Spleen (tissue), 11 donors: Measurements from ENCODE around the gene OR2T2. TPM values are rescaled to one million over a fixed set of nuclear protein-coding genes. Genes with fewer than 3 reads are reported as not detected.
"Not testable (repeated sequence)": the region's sequence is repeated elsewhere in the genome, so short reads cannot be mapped to it uniquely, and the experiment has no call there.

Experiments used
- DNase-seq: peaks from one replicate; pipeline ENCODE4 v3.0.0-alpha.2; 2020
- H3K27ac ChIP-seq, 8 donors: fragments of 200-600 bp; sonication (generic) in 7 of 8; 1 replicate in 4 of 8; 2 replicates in 4 of 8; pipeline versions ENCODE4 v1.5.0 to v1.8.0; 2016 to 2021; ENCODE audit warnings: inconsistent platforms in 4 of 8, mild to moderate bottlenecking in 4 of 8, moderate library complexity in 1 of 8
- H3K27me3 ChIP-seq, 7 donors: fragments of 200-600 bp; sonication (generic) in 6 of 7; replicated peaks in 1 of 7; 1 replicate in 4 of 7; 2 replicates in 3 of 7; pipeline versions ENCODE4 v1.5.0 to v1.8.0; 2016 to 2021; ENCODE audit warnings: inconsistent platforms in 3 of 7, mild to moderate bottlenecking in 1 of 7
- H3K36me3 ChIP-seq, 6 donors: fragments of 200-600 bp; sonication (generic) in 5 of 6; 1 replicate in 4 of 6; 2 replicates in 2 of 6; pipeline versions ENCODE4 v1.5.0 to v1.8.0; 2016 to 2021; ENCODE audit warnings: inconsistent platforms in 2 of 6
- H3K4me1 ChIP-seq, 6 donors: fragments of 200-600 bp; sonication (generic) in 5 of 6; 1 replicate in 3 of 6; 2 replicates in 3 of 6; pipeline versions ENCODE4 v1.5.0 to v1.8.0; 2016 to 2021; ENCODE audit warnings: inconsistent platforms in 3 of 6
- H3K4me3 ChIP-seq, 8 donors: fragments of 200-600 bp; sonication (generic) in 7 of 8; 1 replicate in 4 of 8; 2 replicates in 4 of 8; pipeline versions ENCODE4 v1.5.0 to v1.8.0; 2016 to 2021; ENCODE audit warnings: inconsistent platforms in 4 of 8, mild to moderate bottlenecking in 4 of 8, moderate library complexity in 2 of 8
- H3K9me3 ChIP-seq, 8 donors: fragments of 200-600 bp; sonication (generic) in 7 of 8; 1 replicate in 4 of 8; 2 replicates in 4 of 8; pipeline versions ENCODE4 v1.5.0 to v1.8.0; 2016 to 2021; ENCODE audit warnings: inconsistent platforms in 4 of 8
- WGBS, 5 donors: extraction: QIAGEN DNeasy Blood & Tissue Kit in 3 of 5; methylation state at CpG; one replicate each; pipeline versions ENCODE4 v1.1.5 to v1.1.7; 2013 to 2018; 5-methylcytosine and 5-hydroxymethylcytosine counted together
- intact Hi-C: fragments of 100-400 bp; cut with DNase I; formaldehyde crosslinking; loops from one replicate; pipeline ENCODE4 v1.15.0; 2023; ENCODE audit warnings: low total_unique reads
- polyA plus RNA-seq, 3 donors: library from polyadenylated mRNA; stranded (reverse); fragments of 200-250 nt; gene quantifications; one replicate each; pipeline ENCODE4 v1.2.1, GENCODE V29; 2013
- total RNA-seq, 7 donors: library from RNA; depleted of rRNA in 3 of 7; stranded (reverse); fragments of >200 nt in 3 of 7; fragmentation: NEBNext Ultra II Directional in 4 of 7; extraction: Animal tissue kit (Norgen Biotek cat#: 25700) in 4 of 7; gene quantifications; one replicate each; pipeline versions ENCODE4 v1.1.0 to v1.2.1, GENCODE V29; 2016 to 2021
- donor health status: healthy with polysubstance abuse.
- donor health status: DM: no; HTN: no; CAD: no; lungs with moderate emphysema.
- donor health status: DM: no; HTN: no; CAD: no.
- donor health status: Bipolar disorder and iron deficiency.
- donor health status: healthy.
- donor health status: DM: no; HTN: no; CAD: no.
- donor health status: DM: yes; HTN: yes; CAD: no.

Gene OR2T2
- total and polyA plus RNA-seq, 10 donors = 0.26 to 1.0 (median 0.51) TPM; not detected in 3

DNA sequence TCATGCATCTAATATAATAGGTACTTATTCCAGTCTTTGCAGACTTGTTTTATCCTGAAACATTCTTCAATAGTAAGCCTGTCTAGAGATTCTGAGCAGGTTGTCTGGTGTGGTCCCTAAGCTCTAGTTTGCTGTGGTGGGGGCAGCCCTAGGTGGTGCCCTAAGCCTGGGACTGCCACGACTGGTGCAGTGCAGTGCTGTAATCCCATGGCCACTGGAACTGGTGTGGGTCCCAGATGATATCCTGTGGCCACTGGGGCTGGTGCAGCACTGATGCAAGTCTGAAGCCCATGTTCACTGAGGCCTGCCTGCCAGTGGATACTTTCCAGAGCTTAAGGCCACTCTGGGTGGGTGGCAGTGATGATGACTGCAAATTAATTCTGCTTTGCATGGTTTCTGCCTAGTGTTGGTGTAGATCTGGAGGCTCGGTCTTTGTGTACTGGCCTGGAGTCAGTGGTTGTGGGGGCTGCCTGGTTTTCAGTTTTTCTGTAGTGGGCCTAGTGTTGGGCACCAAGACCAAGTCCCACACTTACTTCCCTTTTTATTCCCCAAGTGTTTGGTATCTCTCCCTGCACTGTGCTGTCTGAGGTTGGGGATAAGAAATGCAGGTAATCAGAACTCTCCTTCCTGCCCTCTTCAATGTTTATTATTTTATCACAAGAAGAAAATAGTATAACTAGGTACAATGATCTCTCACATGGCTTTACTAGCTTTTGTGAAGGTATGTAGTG lies 55.0 kb downstream of the OR2T2 start:
- intact Hi-C loops, H3K27ac ChIP-seq, H3K4me1 ChIP-seq, DNase-seq, H3K9me3 ChIP-seq, H3K36me3 ChIP-seq, H3K4me3 ChIP-seq, H3K27me3 ChIP-seq: not testable (repeated sequence)
- 77 to 100% (median 86%) methylated on average over 1 of the region's 2 CpGs for WGBS, 5 donors

Other genes with a start within 250 kb of the OR2T2 start
- gene OR2M3, start 248.4 kb upstream of the OR2T2 start, total RNA-seq = under 1 TPM in 2 of 7 donors, not detected in 5; 0.03 to 0.13 TPM
- not detected for gene OR2M3, start 248.4 kb upstream of the OR2T2 start, polyA plus RNA-seq
- not detected for gene OR2M4, start 214.2 kb upstream of the OR2T2 start, total RNA-seq
- gene OR2M4, start 214.2 kb upstream of the OR2T2 start, polyA plus RNA-seq = under 1 TPM in 1 of 3 donors, not detected in 2; 0.02 TPM
- not detected for gene OR2T33, start 167.7 kb upstream of the OR2T2 start, total RNA-seq
- not detected for gene OR2T33, start 167.7 kb upstream of the OR2T2 start, polyA plus RNA-seq
- not detected for gene OR2T12, start 142.2 kb upstream of the OR2T2 start, total RNA-seq
- not detected for gene OR2T12, start 142.2 kb upstream of the OR2T2 start, polyA plus RNA-seq
- gene OR2M7, start 121.1 kb upstream of the OR2T2 start, total RNA-seq = not detected
- not detected for gene OR2M7, start 121.1 kb upstream of the OR2T2 start, polyA plus RNA-seq
- gene OR14C36, start 96.9 kb upstream of the OR2T2 start, total RNA-seq = not detected
- not detected for gene OR14C36, start 96.9 kb upstream of the OR2T2 start, polyA plus RNA-seq
- not detected for gene OR2T4, start 84.0 kb upstream of the OR2T2 start, total RNA-seq
- gene OR2T4, start 84.0 kb upstream of the OR2T2 start, polyA plus RNA-seq = not detected
- not detected for gene OR2T6, start 69.9 kb upstream of the OR2T2 start, total RNA-seq
- not detected for gene OR2T6, start 69.9 kb upstream of the OR2T2 start, polyA plus RNA-seq
- gene OR2T1, start 42.6 kb upstream of the OR2T2 start, total RNA-seq = not detected
- gene OR2T1, start 42.6 kb upstream of the OR2T2 start, polyA plus RNA-seq = not detected
- gene OR2T3, start 27.7 kb downstream of the OR2T2 start, total RNA-seq = under 1 TPM in 2 of 7 donors, not detected in 5; 0.63 to 0.77 TPM
- gene OR2T3, start 27.7 kb downstream of the OR2T2 start, polyA plus RNA-seq = not detected
- gene OR2T5, start 43.0 kb downstream of the OR2T2 start, total RNA-seq = not detected
- not detected for gene OR2T5, start 43.0 kb downstream of the OR2T2 start, polyA plus RNA-seq
- under 1 TPM; 0.09 to 0.85 (median 0.39) TPM for gene OR2G6, start 62.4 kb downstream of the OR2T2 start, total RNA-seq
- not detected for gene OR2G6, start 62.4 kb downstream of the OR2T2 start, polyA plus RNA-seq
- 1 to 10 TPM in 1 of 7 donors, under 1 TPM in 6; 0.24 to 1.0 (median 0.66) TPM for gene OR2T29, start 117.1 kb downstream of the OR2T2 start, total RNA-seq
- under 1 TPM in 1 of 3 donors, not detected in 2; 0.07 TPM for gene OR2T29, start 117.1 kb downstream of the OR2T2 start, polyA plus RNA-seq
- gene OR2T34, start 129.1 kb downstream of the OR2T2 start, total RNA-seq = 1 to 10 TPM in 1 of 7 donors, under 1 TPM in 3, not detected in 3; 0.37 to 2.7 (median 0.81) TPM
- gene OR2T34, start 129.1 kb downstream of the OR2T2 start, polyA plus RNA-seq = not detected
- gene OR2T10, start 152.1 kb downstream of the OR2T2 start, total RNA-seq = 1 to 10 TPM in 3 of 7 donors, under 1 TPM in 3, not detected in 1; 0.12 to 2.8 (median 0.80) TPM
- gene OR2T10, start 152.1 kb downstream of the OR2T2 start, polyA plus RNA-seq = under 1 TPM in 2 of 3 donors, not detected in 1; 0.03 to 0.20 TPM
- gene OR2T11, start 189.5 kb downstream of the OR2T2 start, total RNA-seq = 1 to 10 TPM in 4 of 7 donors, under 1 TPM in 2, not detected in 1; 0.21 to 3.6 (median 1.3) TPM
- gene OR2T11, start 189.5 kb downstream of the OR2T2 start, polyA plus RNA-seq = under 1 TPM in 2 of 3 donors, not detected in 1; 0.02 to 0.06 TPM
- under 1 TPM in 5 of 7 donors, not detected in 2; 0.19 to 0.68 (median 0.34) TPM for gene OR2T35, start 199.6 kb downstream of the OR2T2 start, total RNA-seq
- not detected for gene OR2T35, start 199.6 kb downstream of the OR2T2 start, polyA plus RNA-seq
- not detected for gene OR2T27, start 209.9 kb downstream of the OR2T2 start, total RNA-seq
- not detected for gene OR2T27, start 209.9 kb downstream of the OR2T2 start, polyA plus RNA-seq